Left lung (tissue), 10 donors: ENCODE measurements around the gene CLDN14. TPM values are rescaled to one million over a fixed set of nuclear protein-coding genes. Genes with fewer than 3 reads are reported as not detected.
A peak's percentile ranks its signal among the peaks of the same experiment; 100 is the strongest.

Source experiments
- ATAC-seq: fragments of 200-7000 bp; cut with Tn5 transposase; one replicate; pipeline ENCODE4 v1.9.1; 2020; ENCODE audit warnings: moderate library complexity
- DNase-seq, 4 donors: peaks; one replicate each; pipeline ENCODE4 v3.0.0-alpha.2; 2013 to 2020
- H3K27ac ChIP-seq, 2 donors: fragments of 200-600 bp; sonication (generic) in 1 of 2; one replicate each; pipeline versions ENCODE4 v1.5.0 to v1.8.0; 2020 to 2021
- H3K27me3 ChIP-seq, 2 donors: fragments of 200-600 bp; sonication (generic) in 1 of 2; one replicate each; pipeline versions ENCODE4 v1.5.0 to v1.8.0; 2020 to 2021
- H3K36me3 ChIP-seq, 2 donors: fragments of 200-600 bp; sonication (generic) in 1 of 2; one replicate each; pipeline versions ENCODE4 v1.5.0 to v1.8.0; 2020 to 2021
- H3K4me1 ChIP-seq, 2 donors: fragments of 200-600 bp; one replicate each; pipeline ENCODE4 v1.8.0; 2021
- H3K4me3 ChIP-seq, 2 donors: fragments of 200-600 bp; sonication (generic) in 1 of 2; one replicate each; pipeline versions ENCODE4 v1.5.0 to v1.8.0; 2020 to 2021; ENCODE audit warnings: mild to moderate bottlenecking in 1 of 2
- H3K9me3 ChIP-seq, 2 donors: fragments of 200-600 bp; sonication (generic) in 1 of 2; one replicate each; pipeline versions ENCODE4 v1.5.0 to v1.8.0; 2020 to 2021
- CTCF ChIP-seq, 2 donors: fragments of 200-600 bp; sonication (generic) in 1 of 2; IDR thresholded peaks; one replicate each; pipeline versions ENCODE4 v1.5.0 to v1.8.0; 2021; ENCODE audit warnings: antibody characterized with exemption in 2 of 2
- intact Hi-C, 2 donors: fragments of 100-400 bp; cut with DNase I; formaldehyde crosslinking; loops; one replicate each; pipeline versions ENCODE4 v1.11.2 to v1.14.2; 2022
- polyA plus RNA-seq, 6 donors: library from polyadenylated mRNA; unstranded; fragments of 120-200 nt; gene quantifications; one replicate each; pipeline ENCODE4 v1.2.1, GENCODE V29; 2013; ENCODE audit not compliant: insufficient read length in 6 of 6
- total RNA-seq, 2 donors: library from RNA; stranded (reverse); fragmentation: NEBNext Ultra II Directional; extraction: Animal tissue kit (Norgen Biotek cat#: 25700); gene quantifications; one replicate each; pipeline ENCODE4 v1.2.1, GENCODE V29; 2021
- donor health status: DM: no; HTN: yes; CAD: no.
- donor health status: DM: no; HTN: no; CAD: no.

The CLDN14 gene
- total and polyA plus RNA-seq, 8 donors = 0.17 TPM; not detected in 7

GRCh38 chr21:36508948-36509347, 29.0 kb upstream of the CLDN14 start:
- ATAC-seq (no peak), DNase-seq (no peak)
- intact Hi-C loops = loop anchor here in 1 of 2 donors (10.0 kb wide), 1 partner anchor 416 kb away; no protein-coding TSS in a partner anchor
- Histone ChIP-seq H3K27ac (no peak overlapping the region), H3K4me1 (no peaks in the 10 kb centered on the region), H3K4me3 (no peak overlapping the region), H3K27me3 (peaks cover 0 to 5% of the 10 kb centered on the region in 2 donors), H3K36me3 (no peaks in the 10 kb centered on the region), H3K9me3 (no peaks in the 10 kb centered on the region)
- no peak for TF ChIP-seq CTCF (IDR thresholded peaks at IDR 0.05)

GRCh38 chr21:36507397-36508018, 27.6 kb upstream of the CLDN14 start:
- no peak for TF ChIP-seq CTCF (IDR thresholded peaks at IDR 0.05)
- Histone ChIP-seq H3K4me1 (no peaks in the 10 kb centered on the region), H3K4me3 (no peak overlapping the region), H3K27me3 (peaks cover 0 to 5% of the 10 kb centered on the region in 2 donors), H3K36me3 (no peaks in the 10 kb centered on the region), H3K9me3 (no peaks in the 10 kb centered on the region), H3K27ac (no peak overlapping the region)
- no peak for DNase-seq
- no peak for ATAC-seq
- intact Hi-C loops = loop anchor here in 1 of 2 donors (10.0 kb wide), 1 partner anchor 417 kb away; no protein-coding TSS in a partner anchor

- no peaks in the 10 kb centered on the region for H3K4me1 ChIP-seq
- H3K9me3 ChIP-seq = no peaks in the 10 kb centered on the region
- no peaks in the 10 kb centered on the region for H3K36me3 ChIP-seq
- H3K4me3 ChIP-seq = no peak overlapping the region
- intact Hi-C loops = loop anchor here in 1 of 2 donors (10.0 kb wide), 1 partner anchor 418 kb away; no protein-coding TSS in a partner anchor
- no peak for ATAC-seq
- DNase-seq = no peak
- no peak overlapping the region for H3K27ac ChIP-seq
- peaks cover 0 to 5% of the 10 kb centered on the region in 2 donors for H3K27me3 ChIP-seq
- no peak for TF ChIP-seq CTCF (IDR thresholded peaks at IDR 0.05)
Observed at GRCh38 chr21:36506482-36506881, 26.6 kb upstream of the CLDN14 start.

- no peaks in the 10 kb centered on the region for H3K4me1 ChIP-seq
- H3K36me3 ChIP-seq = no peaks in the 10 kb centered on the region
- peak; percentile 84 to 99 for TF ChIP-seq CTCF (IDR thresholded peaks at IDR 0.05)
- peak; percentile 76 for ATAC-seq
- no peak overlapping the region for H3K27ac ChIP-seq
- no peaks in the 10 kb centered on the region for H3K9me3 ChIP-seq
- intact Hi-C loops = loop anchor here in 1 of 2 donors (10.0 kb wide), 1 partner anchor 420 kb away; no protein-coding TSS in a partner anchor
- no peak overlapping the region for H3K4me3 ChIP-seq
- H3K27me3 ChIP-seq = peaks cover 0 to 5% of the 10 kb centered on the region in 2 donors
- DNase-seq = peak in 2 of 4 donors; percentile 60 to 72
Observed at GRCh38 chr21:36504067-36505058, 24.4 kb upstream of the CLDN14 start.

GRCh38 chr21:36502365-36502764, 22.4 kb upstream of the CLDN14 start:
- Histone ChIP-seq H3K9me3 (no peaks in the 10 kb centered on the region), H3K27me3 (peaks cover 0 to 5% of the 10 kb centered on the region in 2 donors), H3K36me3 (no peaks in the 10 kb centered on the region), H3K4me3 (no peak overlapping the region), H3K4me1 (no peaks in the 10 kb centered on the region), H3K27ac (no peak overlapping the region)
- TF ChIP-seq CTCF (IDR thresholded peaks at IDR 0.05) = no peak
- no peak for DNase-seq
- intact Hi-C loops = loop anchor here in 1 of 2 donors (10.0 kb wide), 1 partner anchor 422 kb away; no protein-coding TSS in a partner anchor
- no peak for ATAC-seq
